Smooth muscle cell (in vitro differentiated cells): ENCODE results near the gene MAVS. TPM values are rescaled to one million over a fixed set of nuclear protein-coding genes. Genes with fewer than 3 reads are reported as not detected.
"Not testable (repeated sequence)": the region's sequence is repeated elsewhere in the genome, so short reads cannot be mapped to it uniquely, and the experiment has no call there.

Source experiments
- DNase-seq: peaks from one replicate; lab custom pipeline; 2025; ENCODE audit not compliant: unreplicated experiment; lab: John Stamatoyannopoulos, UW
- H2AFZ ChIP-seq: fragments of 200-600 bp; sonication (generic); 2 replicates; pipeline ENCODE4 v1.6.0; 2016; ENCODE audit warnings: antibody characterized with exemption, low read depth, mild to moderate bottlenecking
- H3F3A ChIP-seq: fragments of 200-600 bp; sonication (generic); 2 replicates; pipeline ENCODE4 v1.6.0; 2017; ENCODE audit warnings: antibody characterized with exemption, low read depth
- H3K27ac ChIP-seq: fragments of 200-600 bp; sonication (generic); 2 replicates; pipeline ENCODE4 v1.5.1; 2016; ENCODE audit warnings: low read depth, mild to moderate bottlenecking
- H3K27me3 ChIP-seq: fragments of 200-600 bp; sonication (generic); 2 replicates; pipeline ENCODE4 v1.6.1; 2016; ENCODE audit warnings: low read depth, mild to moderate bottlenecking
- H3K36me3 ChIP-seq: fragments of 200-600 bp; sonication (generic); 2 replicates; pipeline ENCODE4 v1.5.1; 2016; ENCODE audit warnings: low read depth
- H3K4me1 ChIP-seq: fragments of 200-600 bp; sonication (generic); 2 replicates; pipeline ENCODE4 v1.5.1; 2016; ENCODE audit warnings: low read depth
- H3K4me2 ChIP-seq: fragments of 200-600 bp; sonication (generic); 2 replicates; pipeline ENCODE4 v1.6.0; 2016; ENCODE audit warnings: mild to moderate bottlenecking
- H3K4me3 ChIP-seq: fragments of 200-600 bp; sonication (generic); 2 replicates; pipeline ENCODE4 v1.5.1; 2016; ENCODE audit warnings: mild to moderate bottlenecking
- H3K79me2 ChIP-seq: fragments of 200-600 bp; sonication (generic); 2 replicates; pipeline ENCODE4 v1.6.0; 2016; ENCODE audit warnings: low read depth, mild to moderate bottlenecking
- H3K9ac ChIP-seq: fragments of 200-600 bp; sonication (generic); 2 replicates; pipeline ENCODE4 v1.6.0; 2016; ENCODE audit warnings: low read depth
- H3K9me3 ChIP-seq: fragments of 200-600 bp; sonication (generic); replicated peaks from 2 replicates; pipeline ENCODE4 v1.5.1; 2016; ENCODE audit warnings: low read depth
- H4K20me1 ChIP-seq: fragments of 200-600 bp; sonication (generic); 2 replicates; pipeline ENCODE4 v1.6.0; 2016; ENCODE audit warnings: low read depth
- WGBS: methylation state at CpG from one replicate; pipeline ENCODE4 v1.1.7; 2016; ENCODE audit warnings: low lambda C conversion rate; 5-methylcytosine and 5-hydroxymethylcytosine counted together
- polyA plus RNA-seq: library from polyadenylated mRNA; unstranded; fragments of >200 nt; fragmentation: Nextera tagmentation; extraction: Ambion mirVana; gene quantifications from 2 replicates; pipeline ENCODE4 v1.2.1, GENCODE V29; 2016
- total RNA-seq: library from RNA; depleted of rRNA; stranded (reverse); fragments of >200 nt; gene quantifications from 2 replicates; pipeline ENCODE4 v1.2.3, GENCODE V29; 2014
- TF ChIP-seq, protein P1 (sequence below): fragments of 200-600 bp; sonication (generic); IDR thresholded peaks from 2 replicates; pipeline ENCODE4 v1.5.1; 2017; ENCODE audit warnings: borderline replicate concordance, mild to moderate bottlenecking, antibody characterized with exemption; ENCODE audit not compliant: insufficient read depth, poor library complexity, severe bottlenecking

MAVS gene
- total and polyA plus RNA-seq, 2 experiments from 2014 or later: 7.8 to 12.5 TPM

DNA sequence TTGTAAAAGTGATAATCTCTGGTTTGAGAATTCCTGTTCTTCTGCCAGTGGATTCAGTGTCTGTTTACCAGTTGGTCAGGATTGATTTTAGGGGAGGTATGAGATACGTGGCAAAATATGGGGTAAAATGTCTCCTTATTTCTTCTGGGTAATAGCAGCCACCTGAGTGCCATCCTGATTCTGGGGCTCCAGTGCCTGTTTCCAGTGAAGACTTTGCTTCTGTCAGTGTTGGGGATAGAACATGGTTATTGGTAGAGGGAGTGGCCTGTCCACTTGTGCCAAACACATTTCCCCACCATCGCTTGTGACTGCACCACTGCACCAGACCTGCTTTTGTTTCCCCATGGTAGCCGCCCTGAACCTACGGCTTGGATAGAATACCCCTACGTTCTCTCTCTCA, 58.2 kb downstream of the MAVS start:
- H4K20me1 ChIP-seq: peaks cover 100% of the 10 kb centered on the region
- TF ChIP-seq, protein P1, sequence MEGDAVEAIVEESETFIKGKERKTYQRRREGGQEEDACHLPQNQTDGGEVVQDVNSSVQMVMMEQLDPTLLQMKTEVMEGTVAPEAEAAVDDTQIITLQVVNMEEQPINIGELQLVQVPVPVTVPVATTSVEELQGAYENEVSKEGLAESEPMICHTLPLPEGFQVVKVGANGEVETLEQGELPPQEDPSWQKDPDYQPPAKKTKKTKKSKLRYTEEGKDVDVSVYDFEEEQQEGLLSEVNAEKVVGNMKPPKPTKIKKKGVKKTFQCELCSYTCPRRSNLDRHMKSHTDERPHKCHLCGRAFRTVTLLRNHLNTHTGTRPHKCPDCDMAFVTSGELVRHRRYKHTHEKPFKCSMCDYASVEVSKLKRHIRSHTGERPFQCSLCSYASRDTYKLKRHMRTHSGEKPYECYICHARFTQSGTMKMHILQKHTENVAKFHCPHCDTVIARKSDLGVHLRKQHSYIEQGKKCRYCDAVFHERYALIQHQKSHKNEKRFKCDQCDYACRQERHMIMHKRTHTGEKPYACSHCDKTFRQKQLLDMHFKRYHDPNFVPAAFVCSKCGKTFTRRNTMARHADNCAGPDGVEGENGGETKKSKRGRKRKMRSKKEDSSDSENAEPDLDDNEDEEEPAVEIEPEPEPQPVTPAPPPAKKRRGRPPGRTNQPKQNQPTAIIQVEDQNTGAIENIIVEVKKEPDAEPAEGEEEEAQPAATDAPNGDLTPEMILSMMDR: no peak
- H3K4me1 ChIP-seq: no peaks in the 10 kb centered on the region
- no peaks in the 10 kb centered on the region for H3F3A ChIP-seq
- H3K27me3 ChIP-seq: no peaks in the 10 kb centered on the region
- H3K36me3 ChIP-seq: peaks cover 10% of the 10 kb centered on the region
- peaks cover 100% of the 10 kb centered on the region for H3K79me2 ChIP-seq
- no peak for DNase-seq
- H3K9ac ChIP-seq: no peak overlapping the region
- WGBS: 97% methylated on average over 5 of the region's 5 CpGs
- H3K4me2 ChIP-seq: no peak overlapping the region
- no peak overlapping the region for H3K4me3 ChIP-seq
- no peak overlapping the region for H3K27ac ChIP-seq
- H3K9me3 ChIP-seq: no peaks in the 10 kb centered on the region
- no peak overlapping the region for H2AFZ ChIP-seq

DNA sequence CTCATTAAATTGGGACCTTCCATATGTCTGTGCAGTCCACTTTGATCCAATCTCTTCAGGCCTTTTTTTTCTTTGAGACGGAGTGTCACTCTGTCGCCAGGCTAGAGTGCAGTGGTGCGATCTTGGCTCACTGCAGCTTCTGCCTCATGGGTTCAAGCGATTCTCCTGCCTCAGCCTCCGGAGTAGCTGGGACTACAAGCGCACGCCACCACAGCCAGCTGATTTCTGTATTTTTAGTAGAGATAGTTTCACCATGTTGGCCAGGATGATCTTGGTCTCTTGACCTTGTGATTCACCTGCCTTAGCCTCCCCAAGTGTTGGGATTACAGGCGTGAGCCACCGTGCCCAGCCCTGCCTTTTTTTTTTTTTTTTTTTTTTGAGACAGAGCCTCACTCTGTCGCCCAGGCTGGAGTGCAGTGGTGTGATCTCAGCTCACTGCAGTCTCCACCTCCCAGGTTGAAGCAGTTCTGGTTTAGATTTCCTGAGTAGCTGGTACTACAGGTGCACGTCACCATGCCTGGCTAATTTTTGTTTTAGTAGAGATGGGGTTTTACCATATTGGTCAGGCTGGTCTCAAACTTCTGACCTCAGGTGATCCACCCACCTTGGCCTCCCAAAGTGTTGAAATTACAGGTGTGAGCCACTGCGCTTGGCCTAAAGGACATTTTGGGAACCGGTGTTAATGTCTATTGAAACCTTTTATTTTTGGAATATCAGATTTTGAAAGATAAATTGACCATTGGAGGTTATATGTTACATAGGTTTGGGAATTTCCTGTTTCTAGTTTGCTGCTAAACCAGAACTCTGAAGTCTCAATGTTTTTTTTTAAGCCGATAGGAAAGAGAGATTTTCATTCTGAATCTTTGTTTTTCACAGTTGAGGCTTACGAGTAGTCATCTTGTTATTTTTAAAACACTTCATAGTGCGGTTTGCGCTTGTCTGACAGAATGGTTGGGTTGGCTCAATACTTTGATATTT, 60.4 kb downstream of the MAVS start:
- H3K9ac ChIP-seq, H2AFZ ChIP-seq, H3K4me1 ChIP-seq, H3F3A ChIP-seq, H3K4me2 ChIP-seq, H3K9me3 ChIP-seq, H3K27me3 ChIP-seq, H3K4me3 ChIP-seq, DNase-seq: not testable (repeated sequence)
- WGBS: 92% methylated on average over 17 of the region's 17 CpGs
- Histone ChIP-seq H3K27ac (peak overlapping the region; percentile 26), H3K36me3 (peaks cover 19% of the 10 kb centered on the region), H3K79me2 (peaks cover 100% of the 10 kb centered on the region), H4K20me1 (peaks cover 100% of the 10 kb centered on the region)

DNA sequence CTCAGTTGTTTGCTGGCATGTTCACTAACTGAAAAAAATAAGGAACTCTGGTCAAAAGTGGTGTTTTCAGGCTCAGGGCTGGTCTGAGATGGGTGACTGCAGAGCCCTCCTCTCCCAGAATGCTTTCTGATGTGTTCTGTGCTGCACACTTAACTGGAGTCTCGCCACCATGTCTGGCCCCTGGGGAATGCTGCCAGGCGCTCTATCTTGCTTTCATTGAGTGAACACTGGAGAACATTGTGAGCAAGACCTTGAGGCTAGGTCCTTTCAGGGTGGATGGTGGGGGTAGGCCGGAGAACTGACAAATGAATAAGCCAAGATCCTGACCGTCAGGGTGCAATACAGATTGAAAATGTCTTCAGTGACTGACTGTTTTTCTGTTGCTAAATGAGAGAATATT, 62.0 kb downstream of the MAVS start:
- TF ChIP-seq, protein P1: no peak
- H4K20me1 ChIP-seq: peaks cover 99% of the 10 kb centered on the region
- 95% methylated on average over 4 of the region's 4 CpGs for WGBS
- no peaks in the 10 kb centered on the region for H3K27me3 ChIP-seq
- H3K4me2 ChIP-seq: no peak overlapping the region
- no peaks in the 10 kb centered on the region for H3K4me1 ChIP-seq
- H3K4me3 ChIP-seq: no peak overlapping the region
- H2AFZ ChIP-seq: no peak overlapping the region
- no peak overlapping the region for H3K9ac ChIP-seq
- H3K79me2 ChIP-seq: peaks cover 100% of the 10 kb centered on the region
- no peaks in the 10 kb centered on the region for H3K9me3 ChIP-seq
- peaks cover 22% of the 10 kb centered on the region for H3K36me3 ChIP-seq
- no peaks in the 10 kb centered on the region for H3F3A ChIP-seq
- no peak for DNase-seq
- H3K27ac ChIP-seq: no peak overlapping the region

DNA sequence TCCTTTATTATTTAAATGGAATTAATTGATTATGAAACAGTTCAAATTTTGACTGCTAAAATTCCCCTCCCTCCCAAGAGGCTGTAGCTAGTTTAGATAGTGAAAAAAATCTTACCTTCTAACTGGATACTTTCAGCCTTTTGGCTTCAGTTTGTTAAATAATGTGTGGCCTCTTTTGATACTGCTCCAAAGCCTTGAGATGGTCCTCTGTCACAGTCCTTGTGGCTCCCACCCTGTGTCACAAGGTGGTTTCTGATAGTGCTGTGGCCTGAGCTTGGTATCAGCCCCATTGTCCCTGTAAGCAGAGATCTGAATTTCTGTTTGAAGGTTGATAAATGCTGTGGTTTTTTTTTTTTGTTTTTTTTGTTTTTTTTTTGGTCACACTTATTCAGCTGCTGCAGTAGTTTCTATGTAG, 63.3 kb downstream of the MAVS start:
- H3K36me3 ChIP-seq: peaks cover 22% of the 10 kb centered on the region
- no peak overlapping the region for H3K4me3 ChIP-seq
- no peak overlapping the region for H3K27ac ChIP-seq
- no peak overlapping the region for H3K4me2 ChIP-seq
- DNase-seq: no peak
- H3K79me2 ChIP-seq: peaks cover 100% of the 10 kb centered on the region
- H3K4me1 ChIP-seq: no peaks in the 10 kb centered on the region
- H3K27me3 ChIP-seq: no peaks in the 10 kb centered on the region
- H4K20me1 ChIP-seq: peaks cover 98% of the 10 kb centered on the region
- H2AFZ ChIP-seq: no peak overlapping the region
- H3K9ac ChIP-seq: no peak overlapping the region
- TF ChIP-seq, protein P1: no peak
- no peaks in the 10 kb centered on the region for H3K9me3 ChIP-seq
- no peaks in the 10 kb centered on the region for H3F3A ChIP-seq
